ENCODE results near the gene BICD1.
"Not testable (repeated sequence)": the region's sequence is repeated elsewhere in the genome, so short reads cannot be mapped to it uniquely, and the experiment has no call there.

BICD1 gene

GRCh38 chr12:32080435-32080834, 26.2 kb upstream of the BICD1 start:
- no peak overlapping the region for H3K9ac ChIP-seq (ENCODE audit: low read depth, low read length)
- H3K4me1 ChIP-seq (ENCODE audit: insufficient read depth, low read length) = no peaks in the 10 kb centered on the region; the same call in 1 of the 2 replicates
- WGBS = 79% methylated on average over 3 of the region's 3 CpGs

GRCh38 chr12:32083489-32083888, 23.2 kb upstream of the BICD1 start:
- Histone ChIP-seq H3K36me3 (ENCODE audit: insufficient read depth, low read length) (no peaks in the 10 kb centered on the region), H3K27ac (ENCODE audit: low read depth, low read length) (no peak overlapping the region), H3K4me3 (ENCODE audit: low read length) (no peak overlapping the region), H3K27me3 (ENCODE audit: insufficient read depth, low read length) (no peaks in the 10 kb centered on the region), H3K4me1 (ENCODE audit: insufficient read depth, low read length) (peaks cover 4% of the 10 kb centered on the region; the same call in 1 of the 2 replicates), H3K9ac (ENCODE audit: low read depth, low read length) (no peak overlapping the region), H3K9me3 (ENCODE audit: insufficient read depth, low read depth, low read length) (no peaks in the 10 kb centered on the region)
- WGBS = 98% methylated on average over 5 of the region's 5 CpGs

More at GRCh38 chr12:32080435-32080834, 26.2 kb upstream of the BICD1 start:
- H3K9me3 ChIP-seq (ENCODE audit: insufficient read depth, low read depth, low read length) = no peaks in the 10 kb centered on the region
- no peaks in the 10 kb centered on the region for H3K27me3 ChIP-seq (ENCODE audit: insufficient read depth, low read length)
- no peak overlapping the region for H3K27ac ChIP-seq (ENCODE audit: low read depth, low read length)
- H3K4me3 ChIP-seq (ENCODE audit: low read length) = no peak overlapping the region
- no peaks in the 10 kb centered on the region for H3K36me3 ChIP-seq (ENCODE audit: insufficient read depth, low read length)

- no peaks in the 10 kb centered on the region for H3K9me3 ChIP-seq (ENCODE audit: insufficient read depth, low read depth, low read length)
- H3K36me3 ChIP-seq (ENCODE audit: insufficient read depth, low read length) = no peaks in the 10 kb centered on the region
- no peak overlapping the region for H3K27ac ChIP-seq (ENCODE audit: low read depth, low read length)
- no peaks in the 10 kb centered on the region for H3K27me3 ChIP-seq (ENCODE audit: insufficient read depth, low read length)
- 88% methylated on average over 9 of the region's 9 CpGs for WGBS
- H3K4me1 ChIP-seq (ENCODE audit: insufficient read depth, low read length) = peaks cover 4% of the 10 kb centered on the region; the same call in 1 of the 2 replicates
- H3K9ac ChIP-seq (ENCODE audit: low read depth, low read length) = no peak overlapping the region
- no peak overlapping the region for H3K4me3 ChIP-seq (ENCODE audit: low read length)
Observed at GRCh38 chr12:32084017-32084688, 22.5 kb upstream of the BICD1 start.

GRCh38 chr12:32084753-32085152, 21.9 kb upstream of the BICD1 start:
- Histone ChIP-seq H3K9me3 (ENCODE audit: insufficient read depth, low read depth, low read length) (no peaks in the 10 kb centered on the region), H3K27ac (ENCODE audit: low read depth, low read length) (no peak overlapping the region), H3K4me1 (ENCODE audit: insufficient read depth, low read length) (peaks cover 5% of the 10 kb centered on the region), H3K36me3 (ENCODE audit: insufficient read depth, low read length) (no peaks in the 10 kb centered on the region), H3K27me3 (ENCODE audit: insufficient read depth, low read length) (no peaks in the 10 kb centered on the region), H3K4me3 (ENCODE audit: low read length) (no peak overlapping the region), H3K9ac (ENCODE audit: low read depth, low read length) (no peak overlapping the region)
- 90% methylated on average over 3 of the region's 3 CpGs for WGBS

- no peaks in the 10 kb centered on the region for H3K9me3 ChIP-seq (ENCODE audit: insufficient read depth, low read depth, low read length)
Observed at GRCh38 chr12:32087306-32087705, 19.3 kb upstream of the BICD1 start.

GRCh38 chr12:32089156-32089555, 17.5 kb upstream of the BICD1 start:
- no peaks in the 10 kb centered on the region for H3K9me3 ChIP-seq (ENCODE audit: insufficient read depth, low read depth, low read length)
- peaks cover 12% of the 10 kb centered on the region; the same call in 1 of the 2 replicates for H3K4me1 ChIP-seq (ENCODE audit: insufficient read depth, low read length)
- H3K27me3 ChIP-seq (ENCODE audit: insufficient read depth, low read length) = no peaks in the 10 kb centered on the region
- H3K36me3 ChIP-seq (ENCODE audit: insufficient read depth, low read length) = no peaks in the 10 kb centered on the region
- H3K9ac ChIP-seq (ENCODE audit: low read depth, low read length) = no peak overlapping the region
- H3K4me3 ChIP-seq (ENCODE audit: low read length) = no peak overlapping the region
- WGBS = 91% methylated on average over 5 of the region's 5 CpGs
- no peak overlapping the region for H3K27ac ChIP-seq (ENCODE audit: low read depth, low read length)

More at GRCh38 chr12:32087306-32087705, 19.3 kb upstream of the BICD1 start:
- Histone ChIP-seq H3K9ac (ENCODE audit: low read depth, low read length) (no peak overlapping the region), H3K27me3 (ENCODE audit: insufficient read depth, low read length) (no peaks in the 10 kb centered on the region), H3K36me3 (ENCODE audit: insufficient read depth, low read length) (no peaks in the 10 kb centered on the region), H3K27ac (ENCODE audit: low read depth, low read length) (no peak overlapping the region), H3K4me1 (ENCODE audit: insufficient read depth, low read length) (peaks cover 12% of the 10 kb centered on the region; the same call in 1 of the 2 replicates), H3K4me3 (ENCODE audit: low read length) (no peak overlapping the region)
- 31% methylated on average over 3 of the region's 5 CpGs for WGBS

GRCh38 chr12:32089586-32089985, 17.1 kb upstream of the BICD1 start:
- H3K9ac ChIP-seq (ENCODE audit: low read depth, low read length) = no peak overlapping the region
- H3K4me3 ChIP-seq (ENCODE audit: low read length) = no peak overlapping the region
- no peak overlapping the region for H3K27ac ChIP-seq (ENCODE audit: low read depth, low read length)
- no peaks in the 10 kb centered on the region for H3K9me3 ChIP-seq (ENCODE audit: insufficient read depth, low read depth, low read length)
- no peaks in the 10 kb centered on the region for H3K27me3 ChIP-seq (ENCODE audit: insufficient read depth, low read length)
- no peaks in the 10 kb centered on the region for H3K36me3 ChIP-seq (ENCODE audit: insufficient read depth, low read length)
- peaks cover 12% of the 10 kb centered on the region; the same call in 1 of the 2 replicates for H3K4me1 ChIP-seq (ENCODE audit: insufficient read depth, low read length)
- 64% methylated on average over 3 of the region's 3 CpGs for WGBS

GRCh38 chr12:32091696-32092095, 15.0 kb upstream of the BICD1 start:
- no peaks in the 10 kb centered on the region for H3K9me3 ChIP-seq (ENCODE audit: insufficient read depth, low read depth, low read length)
- no peak overlapping the region for H3K27ac ChIP-seq (ENCODE audit: low read depth, low read length)
- no peak overlapping the region for H3K4me3 ChIP-seq (ENCODE audit: low read length)
- H3K36me3 ChIP-seq (ENCODE audit: insufficient read depth, low read length) = no peaks in the 10 kb centered on the region
- no peaks in the 10 kb centered on the region for H3K27me3 ChIP-seq (ENCODE audit: insufficient read depth, low read length)
- H3K9ac ChIP-seq (ENCODE audit: low read depth, low read length) = no peak overlapping the region
- H3K4me1 ChIP-seq (ENCODE audit: insufficient read depth, low read length) = peaks cover 12% of the 10 kb centered on the region; the same call in 1 of the 2 replicates
- WGBS = 100% methylated on average over 1 of the region's 1 CpG

- H3K9ac ChIP-seq (ENCODE audit: low read depth, low read length) = no peak overlapping the region
- H3K4me1 ChIP-seq (ENCODE audit: insufficient read depth, low read length) = peaks cover 10% of the 10 kb centered on the region
- no peaks in the 10 kb centered on the region for H3K27me3 ChIP-seq (ENCODE audit: insufficient read depth, low read length)
- H3K9me3 ChIP-seq (ENCODE audit: insufficient read depth, low read depth, low read length) = no peaks in the 10 kb centered on the region
- 93% methylated on average over 4 of the region's 4 CpGs for whole genome bisulfite sequencing
- H3K36me3 ChIP-seq (ENCODE audit: insufficient read depth, low read length) = no peaks in the 10 kb centered on the region
- H3K4me3 ChIP-seq (ENCODE audit: low read length) = no peak overlapping the region
- H3K27ac ChIP-seq (ENCODE audit: low read depth, low read length) = no peak overlapping the region
Observed at GRCh38 chr12:32098112-32098511, 8.5 kb upstream of the BICD1 start.

- H3K27ac ChIP-seq (ENCODE audit: low read depth, low read length); H3K9me3 ChIP-seq (ENCODE audit: insufficient read depth, low read depth, low read length); H3K36me3 ChIP-seq (ENCODE audit: insufficient read depth, low read length); H3K9ac ChIP-seq (ENCODE audit: low read depth, low read length); H3K4me3 ChIP-seq (ENCODE audit: low read length); H3K27me3 ChIP-seq (ENCODE audit: insufficient read depth, low read length): not testable (repeated sequence)
- no CpG with 5 or more reads among the region's 1 CpG for WGBS
- peaks cover 10% of the 10 kb centered on the region for H3K4me1 ChIP-seq (ENCODE audit: insufficient read depth, low read length)
Observed at GRCh38 chr12:32099275-32099674, 7.4 kb upstream of the BICD1 start.

GRCh38 chr12:32100361-32100760, 6.3 kb upstream of the BICD1 start:
- Histone ChIP-seq H3K4me1 (ENCODE audit: insufficient read depth, low read length) (peaks cover 11% of the 10 kb centered on the region), H3K27ac (ENCODE audit: low read depth, low read length) (peak overlapping the region; percentile 96), H3K27me3 (ENCODE audit: insufficient read depth, low read length) (no peaks in the 10 kb centered on the region), H3K9ac (ENCODE audit: low read depth, low read length) (peak overlapping the region; percentile 38; the same call in 1 of the 2 replicates), H3K36me3 (ENCODE audit: insufficient read depth, low read length) (no peaks in the 10 kb centered on the region), H3K4me3 (ENCODE audit: low read length) (no peak overlapping the region), H3K9me3 (ENCODE audit: insufficient read depth, low read depth, low read length) (no peaks in the 10 kb centered on the region)
- WGBS = 65% methylated on average over 2 of the region's 4 CpGs
